Duodenal mucosa (tissue), 2 donors: Measurements from ENCODE around the gene SUGT1.
"Not testable (repeated sequence)": the region's sequence is repeated elsewhere in the genome, so short reads cannot be mapped to it uniquely, and the experiment has no call there.

Source experiments
- H3K27ac ChIP-seq: one replicate; pipeline ENCODE4 v1.7.0; 2013; ENCODE audit warnings: low read depth, low read length
- H3K27me3 ChIP-seq, 2 donors: one replicate each; pipeline ENCODE4 v1.7.0; 2013; ENCODE audit warnings: low read length in 2 of 2, control low read depth in 1 of 2; ENCODE audit not compliant: insufficient read depth in 2 of 2, control insufficient read depth in 1 of 2
- H3K36me3 ChIP-seq, 2 donors: one replicate each; pipeline ENCODE4 v1.7.0; 2013; ENCODE audit warnings: low read length in 2 of 2, control low read depth in 1 of 2; ENCODE audit not compliant: insufficient read depth in 2 of 2, control insufficient read depth in 1 of 2
- H3K4me1 ChIP-seq, 2 donors: one replicate each; pipeline ENCODE4 v1.7.0; 2013; ENCODE audit warnings: low read length in 2 of 2, control low read depth in 1 of 2; ENCODE audit not compliant: insufficient read depth in 2 of 2, control insufficient read depth in 1 of 2
- H3K4me3 ChIP-seq, 2 donors: one replicate each; pipeline ENCODE4 v1.7.0; 2013; ENCODE audit warnings: low read length in 2 of 2, low read depth in 1 of 2
- H3K9ac ChIP-seq, 2 donors: one replicate each; pipeline ENCODE4 v1.7.0; 2013; ENCODE audit warnings: low read length in 2 of 2, low read depth in 1 of 2
- H3K9me3 ChIP-seq, 2 donors: one replicate each; pipeline ENCODE4 v1.7.0; 2013; ENCODE audit warnings: low read length in 2 of 2, control low read depth in 1 of 2; ENCODE audit not compliant: control insufficient read depth in 1 of 2

Gene SUGT1

DNA sequence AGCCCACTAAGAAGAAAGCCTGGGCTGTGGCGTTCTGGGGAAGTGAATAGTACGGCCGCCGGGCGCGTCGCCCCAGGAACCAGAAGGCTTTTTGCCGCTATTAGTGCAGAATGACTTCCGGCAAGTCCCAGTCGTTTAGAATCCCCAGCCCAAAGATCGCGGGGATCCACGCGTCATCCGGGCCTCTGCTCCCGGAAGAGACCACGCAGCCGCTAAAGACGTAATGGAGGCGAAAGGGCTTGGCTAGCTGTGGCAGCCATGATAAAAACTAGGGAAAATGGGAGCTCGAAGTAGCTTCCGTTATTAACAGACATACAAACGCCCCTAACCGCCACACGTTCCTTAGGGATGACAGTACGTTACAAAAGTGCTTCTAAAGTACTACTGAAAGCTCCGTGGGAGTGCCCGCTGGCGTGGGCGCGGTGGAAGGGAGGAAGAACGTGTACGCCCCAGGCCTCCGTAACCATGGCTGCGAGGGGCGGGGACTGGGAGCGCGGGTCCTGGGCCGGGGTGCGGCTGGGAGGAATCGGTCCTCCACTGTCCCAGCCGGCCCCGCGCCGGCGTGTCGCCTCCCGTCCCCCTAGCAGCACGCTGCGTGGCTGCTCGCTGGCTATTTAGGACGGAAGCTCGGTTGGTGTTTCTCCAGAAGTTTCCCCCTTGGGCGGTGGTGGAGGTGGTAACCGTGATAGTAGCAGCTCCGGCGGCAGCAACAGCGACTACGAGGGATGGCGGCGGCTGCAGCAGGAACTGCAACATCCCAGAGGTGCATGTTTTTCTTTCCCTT is at the start of gene SUGT1:
SUGT1 (plus strand) TSS at position 641 of the 784 bp plus-strand sequence; CDS start at position 726, 85 bp downstream.
- H3K9ac ChIP-seq: peak within 1 kb of the TSS; percentile 96 to 98
- peak within 1 kb of the TSS; percentile 96 to 99 for H3K4me3 ChIP-seq
- H3K27me3 ChIP-seq: no peaks in the 10 kb centered on the region
- peak within 1 kb of the TSS; percentile 100 for H3K27ac ChIP-seq
- peaks cover 2 to 12% of the 10 kb centered on the region in 2 donors for H3K36me3 ChIP-seq
- no peaks in the 10 kb centered on the region for H3K9me3 ChIP-seq
- peaks cover 24 to 27% of the 10 kb centered on the region in 2 donors for H3K4me1 ChIP-seq

DNA sequence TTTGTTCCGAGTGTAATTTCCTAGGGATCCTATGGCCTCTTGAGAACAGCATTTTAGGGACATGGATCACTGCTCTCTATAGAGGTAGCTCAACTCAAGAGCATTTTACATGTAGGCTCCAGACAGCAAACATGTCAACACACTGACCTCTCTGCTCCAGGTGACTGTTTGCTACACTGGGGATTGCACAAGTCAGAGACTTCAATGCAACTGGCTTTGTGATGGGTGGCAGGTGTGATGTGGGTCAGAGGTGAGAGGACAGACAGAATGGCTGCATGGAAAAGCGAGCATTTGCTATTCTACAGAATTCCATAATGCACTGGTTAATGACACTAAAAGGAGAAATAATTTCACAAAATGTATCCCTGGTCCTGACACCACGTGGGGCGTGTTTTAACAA is 49.3 kb upstream of the SUGT1 start:
- not testable (repeated sequence) for H3K9me3 ChIP-seq, H3K4me3 ChIP-seq

DNA sequence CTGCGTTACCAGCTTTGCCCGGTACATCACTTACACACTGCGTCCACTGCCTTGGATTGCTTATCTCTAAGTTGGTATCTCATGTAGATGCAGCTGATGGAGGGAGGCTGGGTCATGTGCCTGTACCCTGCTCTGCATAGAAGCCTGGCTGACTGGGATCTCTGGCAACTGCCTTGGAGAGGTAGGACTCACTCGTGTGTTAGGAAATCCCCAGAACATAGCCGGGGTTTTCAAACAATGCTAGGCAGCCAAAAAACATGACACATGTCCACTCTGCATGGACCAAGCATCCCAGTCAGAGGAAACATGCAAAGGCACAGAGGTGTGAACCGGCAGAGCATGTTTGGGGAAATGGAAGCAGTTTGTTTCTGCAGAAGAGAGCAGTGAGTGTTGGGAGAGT is 46.5 kb upstream of the SUGT1 start:
- H3K9me3 ChIP-seq, H3K4me3 ChIP-seq, H3K4me1 ChIP-seq, H3K27ac ChIP-seq, H3K9ac ChIP-seq, H3K36me3 ChIP-seq, H3K27me3 ChIP-seq: not testable (repeated sequence)

More for the DNA sequence above, 49.3 kb upstream of the SUGT1 start:
- not testable (repeated sequence) for H3K27me3 ChIP-seq, H3K27ac ChIP-seq, H3K9ac ChIP-seq, H3K36me3 ChIP-seq, H3K4me1 ChIP-seq

DNA sequence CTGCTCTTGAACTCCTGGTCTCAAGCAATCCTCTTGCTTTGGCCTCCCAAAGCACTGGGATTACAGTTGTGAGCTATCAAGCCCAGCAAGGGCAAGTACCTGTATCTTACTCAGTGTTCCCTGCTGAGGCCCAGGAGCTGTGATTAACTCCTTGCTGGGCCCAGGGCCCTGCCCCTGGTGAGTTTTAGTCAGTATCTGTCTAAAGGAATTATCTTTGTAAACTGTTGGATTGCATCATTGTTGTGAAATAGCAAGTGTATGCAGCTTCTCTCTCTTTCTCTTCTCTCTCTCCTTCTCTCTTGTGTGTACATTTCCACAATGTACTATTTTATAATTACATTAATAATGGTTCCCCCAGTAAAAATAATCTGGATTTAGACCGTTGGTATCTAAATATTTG is 45.8 kb upstream of the SUGT1 start:
- not testable (repeated sequence) for H3K4me3 ChIP-seq, H3K4me1 ChIP-seq, H3K36me3 ChIP-seq, H3K27ac ChIP-seq, H3K9ac ChIP-seq, H3K9me3 ChIP-seq, H3K27me3 ChIP-seq

DNA sequence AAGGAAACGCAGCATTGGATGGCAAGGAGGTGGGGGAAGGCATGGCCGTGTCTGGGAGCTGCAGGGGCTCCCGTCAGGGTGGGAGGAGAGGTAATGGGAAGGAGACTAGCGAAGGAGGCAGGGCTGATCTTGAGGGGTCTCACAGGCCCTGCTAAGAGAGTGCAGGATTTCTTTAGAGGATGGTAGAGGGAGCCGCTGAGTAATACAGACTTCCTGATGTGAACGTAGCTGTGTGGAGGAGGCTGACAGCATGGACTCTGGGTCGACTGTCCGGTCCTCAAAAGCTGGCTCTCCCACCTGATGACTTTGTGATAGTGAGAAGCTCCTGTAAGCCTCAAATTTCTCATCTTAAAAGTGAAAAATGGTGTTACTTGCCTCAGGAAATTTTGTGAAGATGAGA is 44.5 kb upstream of the SUGT1 start:
- H3K27me3 ChIP-seq, H3K4me1 ChIP-seq, H3K9ac ChIP-seq, H3K4me3 ChIP-seq, H3K9me3 ChIP-seq, H3K36me3 ChIP-seq, H3K27ac ChIP-seq: not testable (repeated sequence)

DNA sequence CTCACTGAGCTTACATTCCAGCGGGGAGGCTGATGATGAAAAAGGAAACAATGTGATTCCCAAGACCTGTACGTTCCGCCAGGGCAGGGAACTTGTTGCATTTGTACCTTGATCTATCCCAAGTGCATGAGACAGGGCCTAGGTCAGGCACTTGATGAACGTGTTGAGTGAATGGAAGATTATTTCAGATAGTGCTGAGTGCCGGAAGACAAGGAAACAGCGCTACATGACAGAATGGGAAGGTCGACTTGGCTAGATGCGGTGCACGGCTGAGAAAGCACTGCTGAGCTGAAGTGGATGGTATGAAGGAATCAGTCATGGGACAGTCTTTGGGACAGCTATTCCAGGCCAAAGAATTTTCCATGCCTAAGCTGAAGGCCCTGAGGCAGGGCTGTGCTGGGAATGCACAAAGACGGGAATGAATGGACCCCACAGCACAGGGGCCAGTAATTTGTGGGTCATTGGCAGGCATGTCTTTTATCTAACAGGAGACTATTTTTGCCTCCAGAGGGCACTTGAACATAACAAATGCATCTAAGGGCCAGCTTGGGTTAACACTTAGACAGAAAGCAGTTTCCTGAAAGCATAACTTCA is 43.5 kb upstream of the SUGT1 start:
- not testable (repeated sequence) for H3K27me3 ChIP-seq, H3K9me3 ChIP-seq, H3K27ac ChIP-seq, H3K36me3 ChIP-seq, H3K9ac ChIP-seq, H3K4me1 ChIP-seq, H3K4me3 ChIP-seq

DNA sequence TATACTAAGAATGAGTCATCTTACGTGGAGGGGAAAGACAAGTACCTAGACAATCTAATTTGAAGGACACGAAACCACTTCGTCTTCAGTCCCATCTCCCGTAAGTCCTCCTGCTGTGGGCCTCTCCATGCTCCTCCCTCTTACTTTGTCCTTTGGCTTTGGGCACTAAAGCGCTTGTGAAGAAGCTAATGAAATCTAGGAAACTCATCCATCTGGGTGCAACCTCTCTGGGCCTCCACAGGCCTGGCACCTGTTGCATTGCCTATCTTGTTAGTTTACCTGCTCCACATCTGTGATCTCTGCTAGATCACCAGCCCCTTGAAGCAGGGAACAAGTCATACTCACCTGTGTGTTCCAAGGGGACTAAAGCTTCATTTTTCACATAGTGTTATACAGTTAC is 42.5 kb upstream of the SUGT1 start:
- not testable (repeated sequence) for H3K27me3 ChIP-seq, H3K9ac ChIP-seq, H3K4me1 ChIP-seq, H3K9me3 ChIP-seq, H3K36me3 ChIP-seq, H3K27ac ChIP-seq, H3K4me3 ChIP-seq

DNA sequence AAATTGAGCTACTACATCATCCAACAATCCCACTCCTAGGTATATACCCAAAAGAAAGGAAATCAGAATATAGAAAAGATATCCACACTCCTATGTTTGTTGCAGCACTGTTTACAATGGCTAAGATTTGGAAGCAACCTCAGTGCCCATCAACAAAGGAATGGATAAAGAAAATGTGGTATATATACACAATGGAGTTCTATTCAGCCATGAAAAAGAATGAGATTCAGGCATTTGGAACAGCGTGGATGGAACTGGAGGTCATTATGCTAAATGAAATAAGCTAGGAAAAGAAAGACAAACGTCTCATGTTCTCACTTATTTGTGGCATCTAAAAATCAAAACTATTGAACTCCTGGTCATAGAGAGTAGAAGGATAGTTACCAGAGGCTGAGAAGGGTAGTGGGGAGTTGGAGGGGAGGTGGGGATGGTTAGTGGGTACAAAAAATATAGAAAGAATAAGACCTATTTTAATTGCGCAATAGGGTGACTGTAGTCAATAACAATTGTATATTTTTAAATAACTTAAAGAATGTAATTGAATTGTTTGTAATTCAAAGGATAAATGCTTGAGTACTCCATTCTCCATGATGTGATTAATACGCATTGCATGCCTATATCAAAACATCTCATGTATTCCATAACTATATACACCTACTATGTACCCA is 37.4 kb upstream of the SUGT1 start:
- Histone ChIP-seq H3K9ac (no peak overlapping the region), H3K36me3 (no peaks in the 10 kb centered on the region), H3K4me1 (peaks cover 0 to 3% of the 10 kb centered on the region in 2 donors), H3K4me3 (no peak overlapping the region), H3K27me3 (no peaks in the 10 kb centered on the region), H3K27ac (no peak overlapping the region), H3K9me3 (no peaks in the 10 kb centered on the region)

DNA sequence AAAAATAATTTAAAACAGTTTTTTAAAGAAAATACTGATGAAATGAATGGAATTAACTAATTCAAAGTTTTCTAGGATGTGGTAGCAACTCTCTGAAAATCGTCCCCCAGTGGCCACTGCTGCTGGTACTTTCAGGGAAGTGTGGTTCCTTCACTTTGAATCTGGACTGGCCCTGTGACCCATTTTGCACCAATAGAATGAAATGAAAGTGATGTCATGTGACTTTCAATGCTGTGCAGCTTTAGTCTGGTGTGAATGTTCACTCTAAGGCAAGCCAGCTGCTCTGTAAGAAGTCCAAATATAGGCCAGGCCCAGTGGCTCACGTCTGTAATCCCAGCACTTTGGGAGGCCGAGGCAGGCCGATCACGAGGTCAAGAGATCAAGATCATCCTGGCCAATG is 36.8 kb upstream of the SUGT1 start:
- Histone ChIP-seq H3K36me3 (no peaks in the 10 kb centered on the region), H3K9ac (no peak overlapping the region), H3K4me1 (peaks cover 0 to 3% of the 10 kb centered on the region in 2 donors), H3K4me3 (no peak overlapping the region), H3K9me3 (no peaks in the 10 kb centered on the region), H3K27me3 (no peaks in the 10 kb centered on the region), H3K27ac (no peak overlapping the region)
